Amniotic stem cell (primary cell): ENCODE results near the gene A1BG.
"Not testable (repeated sequence)": the region's sequence is repeated elsewhere in the genome, so short reads cannot be mapped to it uniquely, and the experiment has no call there.

ENCODE experiments used
- DNase-seq: peaks from one replicate; lab custom pipeline; 2025; lab: John Stamatoyannopoulos, UW

The A1BG gene

GRCh38 chr19:58334691-58335249, 18.5 kb downstream of the A1BG start:
- no peak for DNase-seq

DNA sequence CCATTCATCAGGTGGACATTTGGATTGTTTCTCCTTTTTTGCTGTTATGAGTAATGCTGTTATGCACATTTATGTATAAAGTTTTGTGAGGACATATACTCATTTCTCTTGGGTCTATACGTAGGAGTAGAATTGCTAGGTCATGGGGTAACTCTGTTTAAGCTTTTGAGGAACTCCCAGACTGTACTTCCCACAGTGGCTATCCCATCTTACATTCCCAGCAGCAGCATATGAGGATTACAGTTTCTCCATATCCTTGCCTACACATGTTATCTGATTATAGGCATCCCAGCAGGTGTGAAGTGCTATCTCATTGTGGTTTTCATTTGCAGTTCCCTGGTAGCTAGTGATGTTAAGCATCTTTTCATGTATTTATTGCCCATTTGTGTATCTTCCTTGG, 20.6 kb downstream of the A1BG start:
- DNase-seq: no peak

DNA sequence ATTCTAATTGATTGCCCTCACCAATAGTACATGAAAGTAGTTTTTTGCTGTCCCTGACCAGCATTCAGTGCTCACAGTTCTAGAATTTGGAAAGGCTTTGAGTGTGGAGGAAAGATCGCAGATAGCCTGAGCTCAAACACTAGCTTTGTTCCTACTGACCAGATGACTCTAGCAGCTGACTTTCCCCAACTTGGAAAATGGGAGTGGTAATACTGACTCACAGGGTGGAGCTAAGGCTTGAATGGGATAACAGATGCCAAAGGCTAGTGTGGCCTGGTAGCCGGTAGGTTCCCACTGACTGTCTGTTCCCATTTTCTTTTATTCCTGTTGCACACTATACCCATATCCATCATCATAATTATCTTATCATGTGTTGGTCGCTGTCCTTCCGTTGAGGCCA, 22.8 kb downstream of the A1BG start:
- DNase-seq: no peak

GRCh38 chr19:58328999-58329398, 24.3 kb downstream of the A1BG start:
- DNase-seq: no peak

DNA sequence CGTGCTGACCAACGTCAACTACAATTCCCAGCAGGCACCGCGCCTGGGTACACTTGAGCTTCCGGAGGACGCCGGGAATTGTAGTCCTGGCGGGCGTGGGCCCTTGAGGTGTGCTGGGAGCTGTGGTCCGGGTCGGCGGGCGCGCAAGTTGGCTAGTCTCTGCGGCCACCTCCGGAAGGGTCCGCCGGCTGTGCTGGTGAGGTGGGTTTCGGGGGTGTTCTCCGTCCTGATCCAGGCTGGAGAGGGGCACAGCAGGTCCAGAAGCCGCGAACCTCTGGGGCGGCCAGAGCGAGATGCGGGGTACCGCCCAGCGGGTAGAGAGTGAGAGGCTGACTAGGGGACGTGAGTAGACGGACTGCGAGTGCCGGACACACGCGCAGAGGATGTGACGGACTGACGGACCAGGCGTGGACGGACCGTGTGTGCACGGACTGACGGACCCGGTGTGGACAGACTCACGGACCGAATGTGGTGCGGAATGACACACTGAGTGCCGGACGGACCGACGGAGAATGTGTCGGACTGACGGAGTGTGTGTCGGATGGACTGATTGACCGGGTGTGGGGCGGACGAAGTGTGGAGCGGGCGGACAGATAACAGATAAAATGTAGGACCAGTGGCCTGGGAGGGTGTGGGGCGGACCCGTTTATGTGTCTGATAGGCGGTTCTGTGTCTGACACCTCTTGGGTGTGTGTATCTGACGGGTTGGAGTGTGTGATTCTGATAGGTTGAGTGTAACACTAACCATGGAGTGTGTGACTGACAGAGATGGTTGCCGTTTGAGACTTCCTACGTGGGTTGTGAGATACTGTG, 26.2 kb downstream of the A1BG start, which contains the start of gene ZSCAN22:
ZSCAN22 (plus strand) TSS at position 81 of the 813 bp plus-strand sequence. CDS start 7,809 bp downstream, outside the sequence.
- peak; percentile 96 for DNase-seq

DNA sequence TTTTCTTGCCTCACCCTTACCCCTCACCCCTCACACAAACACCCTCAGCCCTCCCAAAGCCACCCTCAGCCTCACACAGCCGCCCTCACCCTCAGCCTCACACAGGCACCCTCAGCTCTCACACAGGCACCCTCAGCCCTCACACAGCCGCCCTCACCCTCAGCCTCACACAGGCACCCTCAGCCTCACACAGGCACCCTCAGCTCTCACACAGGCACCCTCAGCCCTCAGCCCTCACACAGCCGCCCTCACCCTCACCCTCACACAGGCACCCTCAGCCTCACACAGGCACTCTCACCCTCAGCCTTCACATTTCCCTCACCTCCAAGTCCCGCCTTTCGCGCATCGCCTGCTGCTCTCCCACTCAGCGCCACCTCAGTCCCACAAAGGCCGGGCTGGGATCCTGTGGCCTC, 26.8 kb downstream of the A1BG start:
- no peak for DNase-seq

- no peak for DNase-seq
Measured at GRCh38 chr19:58325311-58326022, 27.8 kb downstream of the A1BG start.

- DNase-seq: no peak
Measured at GRCh38 chr19:58319241-58319640, 34.1 kb downstream of the A1BG start.

- DNase-seq: no peak
Measured at GRCh38 chr19:58318297-58318696, 35.0 kb downstream of the A1BG start.

DNA sequence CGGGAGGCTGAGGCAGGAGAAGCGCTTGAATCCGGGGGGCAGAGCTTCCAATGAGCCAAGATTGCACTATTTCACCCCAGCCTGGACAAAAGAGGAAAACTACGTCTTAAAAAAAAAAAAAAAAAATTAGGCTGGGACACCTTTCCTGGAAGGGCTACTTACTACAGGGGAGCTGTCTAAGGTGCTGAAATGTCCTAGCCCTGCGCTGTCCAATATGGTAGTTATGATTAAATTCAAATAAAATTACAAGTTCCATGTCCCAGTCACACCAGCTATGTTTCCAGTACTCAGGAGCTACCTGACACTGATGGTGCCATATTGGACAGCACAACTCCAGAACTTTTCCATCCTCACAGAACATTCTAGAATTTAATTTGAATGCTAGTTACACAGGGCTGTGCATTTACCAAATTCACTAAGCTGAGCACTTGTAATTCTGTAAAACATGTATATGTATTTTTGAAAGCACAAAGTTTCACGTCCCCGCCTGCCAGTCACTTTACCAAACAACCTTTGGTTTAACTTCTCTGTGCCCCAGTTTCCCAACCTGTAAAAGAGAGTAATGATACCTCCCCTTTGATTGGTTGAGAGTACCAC, 35.7 kb downstream of the A1BG start:
- DNase-seq: peak; percentile 19

DNA sequence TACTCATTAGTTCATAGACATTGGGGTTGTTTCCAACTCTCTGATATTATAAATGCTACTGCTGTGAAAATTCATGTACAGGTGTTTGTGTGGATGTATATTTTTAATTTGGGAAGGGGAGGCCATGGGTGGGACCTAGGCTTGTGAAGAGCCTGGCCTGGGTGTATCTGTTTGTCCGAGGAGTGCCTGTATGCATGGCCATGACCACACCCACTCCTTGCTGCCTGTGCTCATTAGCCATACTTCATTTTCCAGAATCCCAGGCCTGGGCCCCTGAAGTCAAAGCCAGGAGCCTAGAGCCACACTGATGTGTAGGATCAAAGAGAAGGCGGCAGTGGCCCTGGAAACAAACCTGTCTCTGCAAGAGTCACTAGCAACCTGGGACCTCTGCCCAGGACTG, 37.7 kb downstream of the A1BG start:
- DNase-seq: no peak

GRCh38 chr19:58311345-58311865, 41.9 kb downstream of the A1BG start:
- no peak for DNase-seq

GRCh38 chr19:58310685-58311084, 42.6 kb downstream of the A1BG start:
- DNase-seq: not testable (repeated sequence)

DNA sequence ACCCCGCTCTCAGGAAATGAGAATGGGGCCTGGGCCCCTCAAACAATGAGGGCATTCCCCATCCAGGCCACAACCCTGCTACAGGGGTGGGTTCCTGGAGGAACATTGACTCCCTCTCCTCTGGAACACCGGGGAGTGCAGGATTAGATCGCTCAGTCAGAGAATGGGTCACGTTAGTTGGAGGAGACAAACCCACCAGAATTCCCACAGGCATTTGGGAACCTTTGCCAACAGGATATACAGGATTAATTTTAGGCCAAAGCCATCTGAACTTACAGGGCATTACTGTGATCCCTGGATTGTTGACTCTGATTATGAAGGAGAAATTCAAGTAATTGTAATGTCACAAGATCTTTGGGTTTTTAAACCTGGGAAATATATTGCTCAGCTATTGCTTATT, 45.6 kb downstream of the A1BG start:
- no peak for DNase-seq

DNA sequence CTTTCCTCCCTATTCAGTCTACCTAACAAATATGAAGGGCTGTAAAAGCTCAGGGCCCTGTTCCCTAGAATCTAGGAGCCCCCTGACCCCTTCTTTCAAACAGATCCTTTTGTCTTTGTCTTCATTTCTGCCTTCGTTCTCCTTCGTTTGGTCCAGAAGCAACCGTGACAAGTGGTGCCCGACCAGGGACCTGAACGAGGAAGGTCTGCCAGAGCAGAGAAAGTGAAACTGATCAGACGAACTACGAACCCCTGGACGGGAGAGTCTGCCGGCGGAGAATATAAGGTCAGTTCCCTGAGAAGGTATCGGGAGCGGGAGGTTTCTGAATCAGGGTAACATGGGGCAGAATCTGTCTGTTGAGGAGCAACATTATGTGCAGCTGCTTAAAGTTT, 47.4 kb downstream of the A1BG start:
- DNase-seq: no peak

GRCh38 chr19:58305065-58305931, 48.0 kb downstream of the A1BG start, which contains the start of gene ERVK3-1:
TSS of gene ERVK3-1 (plus strand) at chr19:58305377. CDS start at chr19:58312169, 6,792 bp downstream.
- DNase-seq: peak; percentile 94

DNA sequence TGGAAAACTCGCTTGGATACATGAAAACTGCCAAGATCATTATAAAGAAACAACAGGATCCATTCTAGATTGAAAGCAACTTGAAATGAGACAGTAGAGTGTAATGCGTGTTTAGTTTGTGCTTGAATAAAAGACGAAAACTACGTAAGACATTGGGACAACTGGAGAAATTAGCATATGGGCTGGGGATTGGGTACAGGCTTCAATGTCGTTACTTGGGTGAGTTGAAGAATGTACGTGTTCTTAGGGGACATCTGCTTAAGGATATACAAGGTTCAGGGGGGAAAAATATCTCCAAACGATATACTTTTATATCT, 48.6 kb downstream of the A1BG start:
- no peak for DNase-seq

DNA sequence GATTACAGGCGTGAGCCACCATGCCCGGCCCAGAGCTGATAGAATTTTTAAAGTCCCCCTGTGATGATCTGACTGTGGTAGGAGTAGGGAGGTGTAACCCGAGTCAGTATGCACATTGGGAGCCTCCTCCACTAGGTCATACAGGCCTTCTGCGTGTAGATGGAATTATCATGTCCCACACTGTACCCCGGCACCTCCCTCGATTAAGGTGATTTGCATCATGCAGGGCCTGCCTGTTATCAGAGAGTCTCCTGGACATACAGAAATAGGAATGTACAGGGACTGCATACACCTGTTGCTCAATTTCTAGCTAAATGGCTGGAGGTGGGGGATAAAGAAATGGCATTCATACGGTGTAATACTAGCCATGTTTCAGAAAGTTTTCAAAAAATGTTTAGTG, 49.0 kb downstream of the A1BG start:
- no peak for DNase-seq

- DNase-seq: no peak
Measured at GRCh38 chr19:58300620-58301019, 52.7 kb downstream of the A1BG start.

DNA sequence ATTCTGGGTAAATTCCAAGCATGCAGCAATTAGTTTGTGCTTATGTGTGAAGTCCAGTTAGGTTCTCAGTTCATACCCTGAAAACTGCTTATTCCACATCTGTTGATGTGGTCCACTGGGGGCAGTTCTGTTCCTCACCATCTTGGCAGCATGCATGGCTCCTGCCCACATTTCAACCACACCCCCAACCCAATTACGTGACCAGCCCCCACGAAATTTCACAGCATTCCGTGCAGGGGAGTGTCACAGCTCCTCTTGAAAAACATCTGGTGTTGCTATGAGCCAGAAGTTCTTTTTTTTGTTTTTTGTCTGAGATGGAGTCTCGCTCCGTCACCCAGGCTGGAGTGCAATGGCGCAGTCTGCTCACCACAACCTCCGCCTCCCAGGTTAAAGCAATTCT, 57.2 kb downstream of the A1BG start:
- no peak for DNase-seq
